Measurements from ENCODE around the gene KIAA1328. TPM values are rescaled to one million over a fixed set of nuclear protein-coding genes. Genes with fewer than 3 reads are reported as not detected.

KIAA1328 gene
- total RNA-seq, 1 experiment from 2014 or later: 4.9 TPM

- H3K36me3 Mint-ChIP-seq (ENCODE audit: insufficient read depth, unreplicated experiment): no peaks in the 10 kb centered on the region
- no TSS peak for BruUV-seq (replicated peaks)
These were observed 45.1 kb upstream of the KIAA1328 start for GRCh38 chr18:36783792-36784191.

GRCh38 chr18:36786686-36787085, 42.2 kb upstream of the KIAA1328 start:
- Mint-ChIP-seq H3K36me3 (ENCODE audit: insufficient read depth, unreplicated experiment) (no peaks in the 10 kb centered on the region), H3K4me1 (ENCODE audit: low read depth, unreplicated experiment) (no peaks in the 10 kb centered on the region), H3K27me3 (ENCODE audit: insufficient read depth, unreplicated experiment) (no peaks in the 10 kb centered on the region), H3K9me3 (ENCODE audit: unreplicated experiment) (no peaks in the 10 kb centered on the region), H3K4me3 (ENCODE audit: unreplicated experiment) (no peak overlapping the region), H3K27ac (ENCODE audit: unreplicated experiment) (no peak overlapping the region)
- POLR2A ChIA-PET: no interaction called here
- peak; percentile 5 to 32 for DNase-seq
- H3K27me3 ChIP-seq (replicated peaks; ENCODE audit: control insufficient read depth, insufficient read depth, low read length): no peaks in the 10 kb centered on the region
- no peaks in the 10 kb centered on the region for H3K9me3 ChIP-seq
- H3K4me1 ChIP-seq: no peaks in the 10 kb centered on the region
- H3K36me3 ChIP-seq (ENCODE audit: control insufficient read depth, insufficient read depth, low read length): no peaks in the 10 kb centered on the region
- no peak for TF ChIP-seq CTCF (IDR thresholded peaks at IDR 0.05; ENCODE audit: insufficient read depth in 1 of 2, low read depth in 1 of 2, low read length in 1 of 2, severe bottlenecking in 1 of 2, unreplicated experiment in 1 of 2)
- no TSS peak for BruUV-seq (replicated peaks)
- intact Hi-C loops (cut with micrococcal nuclease; ENCODE audit: unreplicated experiment): no loop called here
- CTCF ChIA-PET: no interaction called here
- no peak overlapping the region for H3K4me3 ChIP-seq (ENCODE audit: low read depth, low read length)

More at GRCh38 chr18:36783792-36784191, 45.1 kb upstream of the KIAA1328 start:
- Mint-ChIP-seq H3K9me3 (ENCODE audit: unreplicated experiment) (no peaks in the 10 kb centered on the region), H3K27me3 (ENCODE audit: insufficient read depth, unreplicated experiment) (no peaks in the 10 kb centered on the region), H3K4me1 (ENCODE audit: low read depth, unreplicated experiment) (no peaks in the 10 kb centered on the region), H3K27ac (ENCODE audit: unreplicated experiment) (no peak overlapping the region), H3K4me3 (ENCODE audit: unreplicated experiment) (no peak overlapping the region)
- no peak overlapping the region for H3K4me3 ChIP-seq (ENCODE audit: low read depth, low read length)
- H3K9me3 ChIP-seq: no peaks in the 10 kb centered on the region
- H3K27me3 ChIP-seq (replicated peaks; ENCODE audit: control insufficient read depth, insufficient read depth, low read length): no peaks in the 10 kb centered on the region
- H3K4me1 ChIP-seq: no peaks in the 10 kb centered on the region
- CTCF ChIA-PET: no interaction called here
- DNase-seq: no peak
- H3K36me3 ChIP-seq (ENCODE audit: control insufficient read depth, insufficient read depth, low read length): no peaks in the 10 kb centered on the region
- POLR2A ChIA-PET: no interaction called here
- intact Hi-C loops (cut with micrococcal nuclease; ENCODE audit: unreplicated experiment): no loop called here
- TF ChIP-seq CTCF (IDR thresholded peaks at IDR 0.05; ENCODE audit: insufficient read depth in 1 of 2, low read depth in 1 of 2, low read length in 1 of 2, severe bottlenecking in 1 of 2, unreplicated experiment in 1 of 2): no peak

GRCh38 chr18:36792634-36793283, 36.2 kb upstream of the KIAA1328 start:
- ChIA-PET POLR2A (no interaction called here), CTCF (no interaction called here)
- Mint-ChIP-seq H3K4me1 (ENCODE audit: low read depth, unreplicated experiment) (no peaks in the 10 kb centered on the region), H3K36me3 (ENCODE audit: insufficient read depth, unreplicated experiment) (peaks cover 5% of the 10 kb centered on the region), H3K27ac (ENCODE audit: unreplicated experiment) (no peak overlapping the region), H3K9me3 (ENCODE audit: unreplicated experiment) (no peaks in the 10 kb centered on the region), H3K4me3 (ENCODE audit: unreplicated experiment) (no peak overlapping the region), H3K27me3 (ENCODE audit: insufficient read depth, unreplicated experiment) (no peaks in the 10 kb centered on the region)
- no TSS peak for BruUV-seq (replicated peaks)
- Histone ChIP-seq H3K36me3 (ENCODE audit: control insufficient read depth, insufficient read depth, low read length) (no peaks in the 10 kb centered on the region), H3K9me3 (no peaks in the 10 kb centered on the region), H3K27me3 (replicated peaks; ENCODE audit: control insufficient read depth, insufficient read depth, low read length) (no peaks in the 10 kb centered on the region), H3K4me1 (no peaks in the 10 kb centered on the region), H3K4me3 (ENCODE audit: low read depth, low read length) (no peak overlapping the region)
- no peak for TF ChIP-seq CTCF (IDR thresholded peaks at IDR 0.05; ENCODE audit: insufficient read depth in 1 of 2, low read depth in 1 of 2, low read length in 1 of 2, severe bottlenecking in 1 of 2, unreplicated experiment in 1 of 2)
- DNase-seq: no peak
- intact Hi-C loops (cut with micrococcal nuclease; ENCODE audit: unreplicated experiment): no loop called here

Data from Caco-2 (cell line).